ENCODE data around the gene ANKRD11. TPM values are rescaled to one million over a fixed set of nuclear protein-coding genes. Genes with fewer than 3 reads are reported as not detected.

The ANKRD11 gene
- total and polyA plus RNA-seq, 2 donors (not counting 1 experiment from before 2014, with no cell fraction given): 41.5 to 71.2 TPM

DNA sequence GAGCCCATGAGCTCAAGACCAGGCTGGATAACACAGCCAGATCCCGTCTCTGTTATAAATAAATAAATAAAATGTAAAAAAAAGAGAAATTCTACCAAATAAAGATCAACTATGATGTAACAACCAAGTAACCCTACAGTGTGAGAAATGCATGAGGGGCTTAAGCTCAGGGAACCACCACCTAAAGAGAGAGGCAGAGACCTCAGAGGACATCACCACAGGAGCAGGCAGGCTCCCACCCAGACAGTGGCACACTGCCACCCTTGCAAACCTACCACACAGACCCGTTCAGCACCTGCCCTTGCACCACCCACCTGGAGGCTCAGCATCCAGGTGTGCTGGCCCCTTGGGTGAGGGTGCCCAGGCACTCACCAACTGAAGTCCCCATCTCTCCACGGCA is 45.6 kb downstream of the ANKRD11 start:
- Histone ChIP-seq H4K20me1 (ENCODE audit: control insufficient read depth, extremely low read depth, insufficient read depth, low read length) (peaks cover 11% of the 10 kb centered on the region), H3K4me1 (ENCODE audit: control insufficient read depth, extremely low read depth, insufficient read depth, low read length) (peaks cover 33% of the 10 kb centered on the region), H2AFZ (ENCODE audit: low read length) (no peak overlapping the region), H3K79me2 (ENCODE audit: control insufficient read depth, insufficient read depth, low read length) (peaks cover 95% of the 10 kb centered on the region), H3K4me2 (ENCODE audit: extremely low read depth, insufficient read depth, low read length) (no peak overlapping the region), H3K9ac (ENCODE audit: insufficient read depth, low read length) (no peak overlapping the region), H3K4me3 (replicated peaks in 1 of 4; ENCODE audit: control extremely low read depth in 1 of 4, insufficient read depth in 1 of 4, low read depth in 3 of 4, low read length in 4 of 4) (no peak overlapping the region), H3K9me3 (ENCODE audit: control insufficient read depth, insufficient read depth, low read depth, low read length) (no peaks in the 10 kb centered on the region), H3K36me3 (ENCODE audit: control insufficient read depth, insufficient read depth, low read length) (no peaks in the 10 kb centered on the region), H3K27me3 (ENCODE audit: control insufficient read depth, insufficient read depth, low read length) (no peaks in the 10 kb centered on the region), H3K27ac (ENCODE audit: insufficient read depth, low read length) (no peak overlapping the region)
- TF ChIP-seq CTCF (conservative IDR thresholded peaks at IDR 0.05 in 1 of 2, IDR thresholded peaks at IDR 0.05 in 1 of 2; ENCODE audit: low read depth in 1 of 2, low read length in 2 of 2): no peak
- TF ChIP-seq EZH2 (IDR thresholded peaks at IDR 0.05; ENCODE audit: low read length, missing control alignments): no peak
- DNase-seq (ENCODE audit: low read depth in 2 of 2): no peak

GRCh38 chr16:89444151-89444723 is 46.1 kb downstream of the ANKRD11 start:
- Histone ChIP-seq H4K20me1 (ENCODE audit: control insufficient read depth, extremely low read depth, insufficient read depth, low read length) (peaks cover 11% of the 10 kb centered on the region), H3K4me3 (replicated peaks in 1 of 4; ENCODE audit: control extremely low read depth in 1 of 4, insufficient read depth in 1 of 4, low read depth in 3 of 4, low read length in 4 of 4) (no peak overlapping the region), H3K27ac (ENCODE audit: insufficient read depth, low read length) (no peak overlapping the region), H3K4me1 (ENCODE audit: control insufficient read depth, extremely low read depth, insufficient read depth, low read length) (peaks cover 33% of the 10 kb centered on the region), H3K9me3 (ENCODE audit: control insufficient read depth, insufficient read depth, low read depth, low read length) (no peaks in the 10 kb centered on the region), H3K4me2 (ENCODE audit: extremely low read depth, insufficient read depth, low read length) (no peak overlapping the region), H3K9ac (ENCODE audit: insufficient read depth, low read length) (no peak overlapping the region), H3K27me3 (ENCODE audit: control insufficient read depth, insufficient read depth, low read length) (no peaks in the 10 kb centered on the region), H3K79me2 (ENCODE audit: control insufficient read depth, insufficient read depth, low read length) (peaks cover 95% of the 10 kb centered on the region), H2AFZ (ENCODE audit: low read length) (no peak overlapping the region), H3K36me3 (ENCODE audit: control insufficient read depth, insufficient read depth, low read length) (no peaks in the 10 kb centered on the region)
- TF ChIP-seq EZH2 (IDR thresholded peaks at IDR 0.05; ENCODE audit: low read length, missing control alignments) (no peak), CTCF (conservative IDR thresholded peaks at IDR 0.05 in 1 of 2, IDR thresholded peaks at IDR 0.05 in 1 of 2; ENCODE audit: low read depth in 1 of 2, low read length in 2 of 2) (no peak)
- no peak for DNase-seq (ENCODE audit: low read depth in 2 of 2)

DNA sequence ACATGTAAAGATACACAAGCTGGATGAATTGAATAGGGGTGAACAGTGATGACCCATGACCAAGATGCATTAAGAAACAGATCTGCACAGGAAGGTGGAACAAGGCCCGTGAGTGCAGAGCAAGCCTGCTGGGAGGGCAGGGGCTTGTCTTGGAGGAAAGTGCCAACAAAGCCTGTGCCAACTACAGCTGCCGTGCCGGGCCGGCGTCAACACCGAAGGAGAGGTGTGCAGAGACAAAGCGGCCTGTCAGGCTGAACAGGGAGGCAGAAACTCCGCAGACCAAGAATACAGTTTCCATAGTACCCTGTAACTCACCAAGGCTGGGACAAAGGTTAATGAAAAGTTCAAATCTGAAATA is 46.7 kb downstream of the ANKRD11 start:
- H3K27me3 ChIP-seq (ENCODE audit: control insufficient read depth, insufficient read depth, low read length): no peaks in the 10 kb centered on the region
- no peaks in the 10 kb centered on the region for H3K36me3 ChIP-seq (ENCODE audit: control insufficient read depth, insufficient read depth, low read length)
- H3K9me3 ChIP-seq (ENCODE audit: control insufficient read depth, insufficient read depth, low read depth, low read length): no peaks in the 10 kb centered on the region
- H4K20me1 ChIP-seq (ENCODE audit: control insufficient read depth, extremely low read depth, insufficient read depth, low read length): peaks cover 11% of the 10 kb centered on the region
- no peak overlapping the region for H3K9ac ChIP-seq (ENCODE audit: insufficient read depth, low read length)
- DNase-seq (ENCODE audit: low read depth in 2 of 2): no peak
- no peak overlapping the region for H3K4me3 ChIP-seq (replicated peaks in 1 of 4; ENCODE audit: control extremely low read depth in 1 of 4, insufficient read depth in 1 of 4, low read depth in 3 of 4, low read length in 4 of 4)
- peak overlapping the region; percentile 4 for H3K4me2 ChIP-seq (ENCODE audit: extremely low read depth, insufficient read depth, low read length)
- no peak overlapping the region for H2AFZ ChIP-seq (ENCODE audit: low read length)
- peak overlapping the region; percentile 87 for H3K27ac ChIP-seq (ENCODE audit: insufficient read depth, low read length)
- H3K4me1 ChIP-seq (ENCODE audit: control insufficient read depth, extremely low read depth, insufficient read depth, low read length): peaks cover 33% of the 10 kb centered on the region
- H3K79me2 ChIP-seq (ENCODE audit: control insufficient read depth, insufficient read depth, low read length): peaks cover 95% of the 10 kb centered on the region
- TF ChIP-seq EZH2 (IDR thresholded peaks at IDR 0.05; ENCODE audit: low read length, missing control alignments) (no peak), CTCF (conservative IDR thresholded peaks at IDR 0.05 in 1 of 2, IDR thresholded peaks at IDR 0.05 in 1 of 2; ENCODE audit: low read depth in 1 of 2, low read length in 2 of 2) (no peak)
